DMS153 treated with DMSO at 0.1 percent for 48 hours (cell line): ENCODE data around the gene DEPDC1B.
"Not testable (repeated sequence)": the region's sequence is repeated elsewhere in the genome, so short reads cannot be mapped to it uniquely, and the experiment has no call there.

ENCODE experiments used
- DNase-seq: peaks from one replicate; lab custom pipeline; 2025; ENCODE audit not compliant: unreplicated experiment; lab: John Stamatoyannopoulos, UW

The DEPDC1B gene

GRCh38 chr5:60590172-60590571, 109.8 kb downstream of the DEPDC1B start:
- DNase-seq = no peak

- DNase-seq = not testable (repeated sequence)
Measured at GRCh38 chr5:60587312-60587711, 112.7 kb downstream of the DEPDC1B start.

GRCh38 chr5:60586307-60586901, 113.6 kb downstream of the DEPDC1B start:
- no peak for DNase-seq

GRCh38 chr5:60585618-60586017, 114.3 kb downstream of the DEPDC1B start:
- DNase-seq = no peak

GRCh38 chr5:60584304-60584703, 115.7 kb downstream of the DEPDC1B start:
- DNase-seq = no peak

GRCh38 chr5:60583616-60584015, 116.3 kb downstream of the DEPDC1B start:
- DNase-seq = no peak

DNA sequence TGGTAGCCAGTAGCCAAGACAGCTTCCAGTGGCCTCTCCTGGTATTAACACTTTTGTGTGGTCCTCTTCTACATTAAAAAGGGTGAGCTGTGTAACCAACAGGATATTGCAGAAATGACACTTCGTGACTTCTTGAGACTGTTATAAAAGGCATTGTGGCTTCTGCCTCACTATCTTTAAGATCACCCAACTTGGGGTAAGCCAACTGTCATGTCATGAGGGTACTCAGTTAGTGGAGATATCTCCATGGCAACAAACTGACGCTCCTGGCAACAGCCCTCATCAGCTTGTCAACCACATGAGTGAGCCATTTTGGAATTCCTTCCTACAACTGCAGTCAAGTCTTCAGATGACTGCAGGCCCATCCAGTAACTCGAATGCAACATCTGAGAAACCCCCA, 121.7 kb downstream of the DEPDC1B start:
- DNase-seq = no peak

DNA sequence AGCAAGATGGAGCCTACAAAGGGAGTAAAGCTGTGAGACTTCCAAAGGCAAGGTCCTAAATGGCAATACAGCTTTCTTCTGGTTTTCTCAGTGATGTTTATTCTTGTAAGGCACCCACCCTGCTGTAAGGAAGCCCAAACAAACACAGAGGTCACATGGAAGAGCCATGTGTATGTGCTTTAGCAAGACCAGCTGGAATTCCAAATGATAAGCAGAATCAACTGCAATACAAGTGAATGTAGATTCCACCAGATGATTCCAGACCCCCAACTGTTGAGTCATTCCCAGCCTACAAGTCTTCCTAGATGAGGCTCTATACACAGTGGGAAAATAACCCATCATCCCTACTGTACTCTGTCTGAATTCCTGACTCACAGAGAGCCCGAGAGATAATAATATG, 122.8 kb downstream of the DEPDC1B start:
- no peak for DNase-seq

- DNase-seq = no peak
Measured at GRCh38 chr5:60576425-60576824, 123.5 kb downstream of the DEPDC1B start.

DNA sequence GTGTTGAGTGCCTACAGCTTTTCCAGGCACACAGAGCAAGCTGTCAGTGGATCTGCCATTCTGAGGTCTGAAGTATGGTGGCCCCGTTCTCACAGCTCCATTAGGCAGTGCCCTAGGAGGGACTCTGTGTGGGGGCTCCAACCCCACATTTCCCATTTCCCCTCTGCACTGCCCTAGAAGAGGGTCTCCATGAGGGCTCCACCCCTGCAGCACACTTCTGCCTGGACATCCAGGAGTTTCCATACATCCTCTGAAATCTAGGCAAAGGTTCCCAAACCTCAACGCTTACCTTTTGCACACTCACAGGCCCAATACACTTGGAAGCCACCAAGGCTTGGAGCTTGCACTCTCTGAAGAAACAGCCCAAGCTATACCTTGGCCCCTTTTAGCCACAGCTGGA, 131.3 kb downstream of the DEPDC1B start:
- DNase-seq = no peak

- DNase-seq = no peak
Measured at GRCh38 chr5:60563696-60564324, 136.2 kb downstream of the DEPDC1B start.

DNA sequence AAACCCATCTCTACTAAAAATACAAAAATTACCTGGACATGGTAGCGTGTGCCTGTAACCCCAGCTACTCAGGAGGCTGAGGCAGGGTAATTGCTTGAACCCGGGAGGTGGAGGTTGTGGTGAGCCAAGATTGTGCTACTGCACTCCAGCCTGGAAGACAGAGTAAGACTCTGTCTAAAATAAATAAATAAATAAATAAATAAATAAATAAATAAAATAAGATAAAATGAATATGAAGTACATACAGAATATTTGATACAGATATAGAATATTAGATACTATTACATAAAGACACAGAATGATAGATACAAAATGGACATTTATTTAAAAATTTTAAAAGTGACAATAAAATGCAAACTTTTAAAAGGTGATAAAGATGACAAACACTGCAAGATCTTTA, 146.7 kb downstream of the DEPDC1B start:
- DNase-seq = not testable (repeated sequence)

GRCh38 chr5:60551829-60552228, 148.1 kb downstream of the DEPDC1B start:
- no peak for DNase-seq

DNA sequence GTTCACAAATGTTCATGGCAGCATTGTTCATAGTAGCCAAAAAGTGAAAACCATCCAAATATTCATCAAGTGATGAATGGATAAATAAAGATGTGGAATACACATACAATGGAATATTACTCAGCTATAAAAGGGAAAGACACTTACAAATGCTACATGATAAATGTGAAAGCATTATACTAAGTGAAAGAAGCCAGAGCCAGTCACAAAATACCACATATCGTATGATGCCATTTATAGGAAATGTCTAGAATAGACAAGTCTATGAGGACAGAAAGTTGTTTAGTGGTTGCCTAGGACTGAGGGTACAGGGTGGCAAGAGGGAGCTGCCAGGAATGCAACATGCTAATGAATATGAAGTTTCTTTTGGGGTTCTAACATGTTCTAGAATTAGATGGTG, 148.7 kb downstream of the DEPDC1B start:
- no peak for DNase-seq

DNA sequence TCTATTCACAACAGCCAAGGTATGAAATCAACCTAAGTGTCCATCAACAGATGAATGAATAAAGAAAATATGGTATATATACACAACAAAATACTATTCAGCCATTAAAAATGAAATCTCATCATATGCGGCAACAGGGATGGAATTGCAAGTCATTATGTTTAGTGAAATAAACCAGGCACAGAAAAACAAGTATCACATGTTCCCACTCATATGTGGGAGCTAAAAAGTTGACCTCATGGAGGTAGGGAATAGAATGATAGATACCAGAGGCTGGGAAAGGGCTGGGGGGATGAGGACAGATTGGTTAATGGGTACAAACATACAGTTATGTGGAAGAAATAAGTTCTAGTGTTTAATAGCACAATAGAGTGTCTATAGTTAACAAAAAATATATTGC, 149.7 kb downstream of the DEPDC1B start:
- no peak for DNase-seq

GRCh38 chr5:60549841-60550240, 150.1 kb downstream of the DEPDC1B start:
- DNase-seq = no peak
